Liver (tissue), 9 donors: ENCODE results near the gene FITM1. TPM values are rescaled to one million over a fixed set of nuclear protein-coding genes. Genes with fewer than 3 reads are reported as not detected.

Experiments used
- DNase-seq: peaks from one replicate; pipeline ENCODE4 v3.0.0-alpha.2; 2017; ENCODE audit warnings: low spot score
- H3K27ac ChIP-seq, 2 donors: one replicate each; pipeline ENCODE4 v1.7.0; 2013; ENCODE audit warnings: inconsistent platforms in 2 of 2, low read length in 2 of 2, control low read depth in 1 of 2, low read depth in 1 of 2, mild to moderate bottlenecking in 1 of 2
- H3K27me3 ChIP-seq, 4 donors: one replicate each; pipeline versions ENCODE4 v1.6.1 to v1.7.0; 2013; ENCODE audit warnings: low read length in 3 of 4, inconsistent platforms in 1 of 4, mild to moderate bottlenecking in 1 of 4, moderate library complexity in 1 of 4; ENCODE audit not compliant: control insufficient read depth in 4 of 4, insufficient read depth in 4 of 4
- H3K36me3 ChIP-seq, 4 donors: one replicate each; pipeline versions ENCODE4 v1.6.1 to v1.7.0; 2013; ENCODE audit warnings: low read length in 3 of 4, mild to moderate bottlenecking in 3 of 4, low read depth in 1 of 4, moderate library complexity in 1 of 4; ENCODE audit not compliant: control insufficient read depth in 4 of 4, insufficient read depth in 3 of 4
- H3K4me1 ChIP-seq, 4 donors: one replicate each; pipeline versions ENCODE4 v1.6.1 to v1.7.0; 2013; ENCODE audit warnings: low read length in 3 of 4, mild to moderate bottlenecking in 3 of 4, moderate library complexity in 1 of 4; ENCODE audit not compliant: control insufficient read depth in 4 of 4, insufficient read depth in 4 of 4
- H3K4me3 ChIP-seq, 3 donors: one replicate each; pipeline versions ENCODE4 v1.6.1 to v1.7.0; 2013; ENCODE audit warnings: low read length in 3 of 3, control low read depth in 1 of 3, low read depth in 1 of 3, mild to moderate bottlenecking in 1 of 3
- H3K9ac ChIP-seq, 2 donors: one replicate each; pipeline ENCODE4 v1.7.0; 2013; ENCODE audit warnings: low read length in 2 of 2, mild to moderate bottlenecking in 2 of 2, moderate library complexity in 2 of 2, control low read depth in 1 of 2, low read depth in 1 of 2
- H3K9me3 ChIP-seq, 4 donors: one replicate each; pipeline versions ENCODE4 v1.6.1 to v1.7.0; 2013; ENCODE audit warnings: low read length in 3 of 4; ENCODE audit not compliant: control insufficient read depth in 4 of 4
- EGR1 ChIP-seq, 2 donors: IDR thresholded peaks; 2 replicates each; pipeline ENCODE4 v1.6.1; 2016 to 2018; ENCODE audit warnings: antibody characterized with exemption in 2 of 2, low read depth in 2 of 2
- FOXA1 ChIP-seq: IDR thresholded peaks from 2 replicates; pipeline ENCODE4 v1.6.1; 2016; ENCODE audit warnings: antibody characterized with exemption
- FOXA2 ChIP-seq: IDR thresholded peaks from 2 replicates; pipeline ENCODE4 v1.6.1; 2016; ENCODE audit warnings: antibody characterized with exemption
- HNF4A ChIP-seq, 2 donors: conservative IDR thresholded peaks; 2 replicates each; pipeline ENCODE4 v1.6.1; 2016; ENCODE audit warnings: antibody characterized with exemption in 2 of 2, mild to moderate bottlenecking in 2 of 2
- HNF4G ChIP-seq: IDR thresholded peaks from 2 replicates; pipeline ENCODE4 v1.6.1; 2016; ENCODE audit warnings: antibody characterized with exemption
- JUND ChIP-seq, 2 donors: IDR thresholded peaks; 2 replicates each; pipeline ENCODE4 v1.6.1; 2016; ENCODE audit warnings: antibody characterized with exemption in 2 of 2
- NR2F2 ChIP-seq: IDR thresholded peaks from 2 replicates; pipeline ENCODE4 v1.6.1; 2016; ENCODE audit warnings: antibody characterized with exemption
- RAD21 ChIP-seq, 2 donors: IDR thresholded peaks; 2 replicates each; pipeline ENCODE4 v1.6.1; 2016; ENCODE audit warnings: antibody characterized with exemption in 2 of 2, mild to moderate bottlenecking in 2 of 2
- RXRA ChIP-seq, 2 donors: IDR thresholded peaks; 2 replicates each; pipeline ENCODE4 v1.6.1; 2017 to 2018; ENCODE audit warnings: antibody characterized with exemption in 2 of 2, mild to moderate bottlenecking in 1 of 2
- SP1 ChIP-seq: IDR thresholded peaks from 2 replicates; pipeline ENCODE4 v1.6.1; 2018; ENCODE audit warnings: antibody characterized with exemption, mild to moderate bottlenecking
- TAF1 ChIP-seq: conservative IDR thresholded peaks from 2 replicates; pipeline ENCODE4 v1.6.1; 2016; ENCODE audit warnings: antibody characterized with exemption, mild to moderate bottlenecking
- YY1 ChIP-seq: IDR thresholded peaks from 2 replicates; pipeline ENCODE4 v1.6.1; 2016; ENCODE audit warnings: antibody characterized with exemption, mild to moderate bottlenecking
- ZBTB33 ChIP-seq: IDR thresholded peaks from 2 replicates; pipeline ENCODE4 v1.6.1; 2016; ENCODE audit warnings: antibody characterized with exemption
- WGBS: extraction: QIAGEN DNeasy Blood & Tissue Kit; methylation state at CpG from one replicate; pipeline ENCODE4 v1.1.7; 2013; 5-methylcytosine and 5-hydroxymethylcytosine counted together
- polyA plus RNA-seq, 2 donors: library from polyadenylated mRNA; stranded (reverse) in 1 of 2; unstranded in 1 of 2; fragments of 200-250 nt in 1 of 2; fragments of >200 nt in 1 of 2; fragmentation: Nextera tagmentation in 1 of 2; extraction: Ambion mirVana in 1 of 2; gene quantifications; one replicate each; pipeline versions ENCODE4 v1.2.1 to v1.2.3, GENCODE V29; 2013 to 2015
- total RNA-seq, 2 donors: library from RNA; depleted of rRNA; stranded (reverse); fragments of >200 nt; gene quantifications; one replicate each; pipeline ENCODE4 v1.2.3, GENCODE V29; 2014
- TF ChIP-seq, protein P1 (sequence below): IDR thresholded peaks from 2 replicates; pipeline ENCODE4 v1.6.1; 2016; ENCODE audit warnings: antibody characterized with exemption
- TF ChIP-seq, protein P2 (sequence below): IDR thresholded peaks from 2 replicates; pipeline ENCODE4 v1.6.1; 2016; ENCODE audit warnings: antibody characterized with exemption, mild to moderate bottlenecking
- TF ChIP-seq, protein P3 (sequence below): IDR thresholded peaks from 2 replicates; pipeline ENCODE4 v1.6.1; 2016; ENCODE audit warnings: antibody characterized with exemption
- TF ChIP-seq, protein P4 (sequence below): fragments of 150-350 bp; IDR thresholded peaks from 2 replicates; pipeline ENCODE4 v1.5.1; 2017; ENCODE audit warnings: improper control_type of control experiment, low read depth, low read length; ENCODE audit not compliant: missing input control
- donor health status: healthy.
- donor health status: healthy.
- donor health status: healthy.
- donor health status: healthy.
- donor health status: healthy.

The FITM1 gene
- total and polyA plus RNA-seq, 4 donors: 1.7 to 16.1 (median 9.1) TPM

DNA sequence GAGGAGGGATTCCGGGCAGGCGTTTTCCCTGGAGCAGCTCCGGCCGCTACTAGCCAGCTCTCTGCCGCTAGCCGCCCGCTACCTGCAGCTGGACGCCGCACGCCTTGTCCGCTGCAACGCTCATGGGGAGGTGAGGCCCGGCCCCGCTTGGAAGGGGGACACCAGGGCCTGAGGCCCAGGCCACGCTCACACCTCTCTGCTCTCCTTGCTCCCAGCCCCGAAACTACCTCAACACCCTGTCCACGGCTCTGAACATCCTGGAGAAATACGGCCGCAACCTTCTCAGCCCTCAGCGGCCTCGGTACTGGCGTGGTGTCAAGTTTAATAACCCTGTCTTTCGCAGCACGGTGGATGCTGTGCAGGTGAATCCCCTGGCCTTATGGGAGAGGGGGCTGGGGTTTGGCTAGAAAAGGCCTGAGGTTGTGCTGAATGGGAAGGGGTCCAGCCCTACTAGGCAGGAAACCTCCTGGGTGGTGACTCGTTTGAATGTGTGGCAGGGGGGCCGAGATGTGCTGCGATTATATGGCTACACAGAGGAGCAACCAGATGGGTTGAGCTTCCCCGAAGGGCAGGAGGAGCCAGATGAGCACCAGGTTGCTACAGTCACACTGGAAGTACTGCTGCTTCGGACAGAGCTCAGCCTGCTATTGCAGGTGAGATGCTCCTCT, 17.4 kb downstream of the FITM1 start:
- H3K9me3 ChIP-seq: no peaks in the 10 kb centered on the region
- H3K36me3 ChIP-seq: peaks cover 5 to 43% (median 34%) of the 10 kb centered on the region in 4 donors
- H3K4me3 ChIP-seq: peak overlapping the region; percentile 87 to 97 (median 93)
- peak overlapping the region; percentile 57 to 79 for H3K9ac ChIP-seq
- peaks cover 3 to 35% (median 21%) of the 10 kb centered on the region in 4 donors for H3K4me1 ChIP-seq
- 6% methylated on average over 29 of the region's 29 CpGs for WGBS
- no peaks in the 10 kb centered on the region for H3K27me3 ChIP-seq
- peak overlapping the region; percentile 89 to 91 for H3K27ac ChIP-seq
- DNase-seq: no peak
- TF ChIP-seq FOXA2 (no peak), HNF4G (no peak), EGR1 (IDR thresholded peaks at IDR 0.05; ENCODE audit: low read depth in 2 of 2) (no peak)

DNA sequence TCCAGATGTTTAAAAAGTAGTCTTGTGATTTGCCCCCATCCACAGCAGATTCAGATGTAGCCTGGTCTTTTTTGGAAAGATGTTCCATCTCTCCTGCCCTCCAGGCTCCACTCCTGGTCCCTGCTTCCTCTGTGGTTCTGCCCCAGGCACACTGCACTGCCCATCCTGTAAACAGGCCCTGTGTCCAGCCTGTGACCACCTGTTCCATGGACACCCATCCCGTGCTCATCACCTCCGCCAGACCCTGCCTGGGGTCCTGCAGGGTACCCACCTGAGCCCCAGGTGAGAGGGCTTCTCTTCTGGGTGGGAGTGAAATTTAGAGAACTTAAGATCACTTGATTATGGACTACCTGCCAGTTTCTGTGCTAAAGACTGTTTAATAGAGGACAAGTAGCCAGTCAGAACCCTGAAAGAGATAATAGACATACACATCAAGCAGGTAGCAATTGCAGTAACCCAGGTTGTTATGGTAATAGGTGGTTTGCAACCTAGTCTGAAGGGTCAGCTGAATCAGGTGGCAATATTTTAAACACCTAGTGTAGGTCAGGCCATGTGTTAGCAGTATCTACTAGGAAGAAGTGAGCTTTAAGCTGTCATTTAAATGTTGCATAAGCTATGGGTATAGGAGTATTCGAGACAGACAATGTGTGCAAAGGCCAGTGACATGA, 19.0 kb downstream of the FITM1 start:
- no peak overlapping the region for H3K4me3 ChIP-seq
- no peaks in the 10 kb centered on the region for H3K9me3 ChIP-seq
- H3K36me3 ChIP-seq: peaks cover 1 to 35% (median 31%) of the 10 kb centered on the region in 4 donors
- peaks cover 3 to 32% (median 21%) of the 10 kb centered on the region in 4 donors for H3K4me1 ChIP-seq
- DNase-seq: no peak
- H3K27ac ChIP-seq: no peak overlapping the region
- H3K9ac ChIP-seq: no peak overlapping the region
- H3K27me3 ChIP-seq: no peaks in the 10 kb centered on the region
- WGBS: 96% methylated on average over 3 of the region's 3 CpGs
- TF ChIP-seq HNF4G: no peak
- no peak for TF ChIP-seq RAD21 (IDR thresholded peaks at IDR 0.05)
- TF ChIP-seq SP1: no peak
- no peak for TF ChIP-seq ZBTB33
- TF ChIP-seq NR2F2: no peak
- TF ChIP-seq, protein P1, sequence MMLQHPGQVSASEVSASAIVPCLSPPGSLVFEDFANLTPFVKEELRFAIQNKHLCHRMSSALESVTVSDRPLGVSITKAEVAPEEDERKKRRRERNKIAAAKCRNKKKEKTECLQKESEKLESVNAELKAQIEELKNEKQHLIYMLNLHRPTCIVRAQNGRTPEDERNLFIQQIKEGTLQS: no peak
- TF ChIP-seq, protein P2, sequence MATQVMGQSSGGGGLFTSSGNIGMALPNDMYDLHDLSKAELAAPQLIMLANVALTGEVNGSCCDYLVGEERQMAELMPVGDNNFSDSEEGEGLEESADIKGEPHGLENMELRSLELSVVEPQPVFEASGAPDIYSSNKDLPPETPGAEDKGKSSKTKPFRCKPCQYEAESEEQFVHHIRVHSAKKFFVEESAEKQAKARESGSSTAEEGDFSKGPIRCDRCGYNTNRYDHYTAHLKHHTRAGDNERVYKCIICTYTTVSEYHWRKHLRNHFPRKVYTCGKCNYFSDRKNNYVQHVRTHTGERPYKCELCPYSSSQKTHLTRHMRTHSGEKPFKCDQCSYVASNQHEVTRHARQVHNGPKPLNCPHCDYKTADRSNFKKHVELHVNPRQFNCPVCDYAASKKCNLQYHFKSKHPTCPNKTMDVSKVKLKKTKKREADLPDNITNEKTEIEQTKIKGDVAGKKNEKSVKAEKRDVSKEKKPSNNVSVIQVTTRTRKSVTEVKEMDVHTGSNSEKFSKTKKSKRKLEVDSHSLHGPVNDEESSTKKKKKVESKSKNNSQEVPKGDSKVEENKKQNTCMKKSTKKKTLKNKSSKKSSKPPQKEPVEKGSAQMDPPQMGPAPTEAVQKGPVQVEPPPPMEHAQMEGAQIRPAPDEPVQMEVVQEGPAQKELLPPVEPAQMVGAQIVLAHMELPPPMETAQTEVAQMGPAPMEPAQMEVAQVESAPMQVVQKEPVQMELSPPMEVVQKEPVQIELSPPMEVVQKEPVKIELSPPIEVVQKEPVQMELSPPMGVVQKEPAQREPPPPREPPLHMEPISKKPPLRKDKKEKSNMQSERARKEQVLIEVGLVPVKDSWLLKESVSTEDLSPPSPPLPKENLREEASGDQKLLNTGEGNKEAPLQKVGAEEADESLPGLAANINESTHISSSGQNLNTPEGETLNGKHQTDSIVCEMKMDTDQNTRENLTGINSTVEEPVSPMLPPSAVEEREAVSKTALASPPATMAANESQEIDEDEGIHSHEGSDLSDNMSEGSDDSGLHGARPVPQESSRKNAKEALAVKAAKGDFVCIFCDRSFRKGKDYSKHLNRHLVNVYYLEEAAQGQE: no peak

DNA sequence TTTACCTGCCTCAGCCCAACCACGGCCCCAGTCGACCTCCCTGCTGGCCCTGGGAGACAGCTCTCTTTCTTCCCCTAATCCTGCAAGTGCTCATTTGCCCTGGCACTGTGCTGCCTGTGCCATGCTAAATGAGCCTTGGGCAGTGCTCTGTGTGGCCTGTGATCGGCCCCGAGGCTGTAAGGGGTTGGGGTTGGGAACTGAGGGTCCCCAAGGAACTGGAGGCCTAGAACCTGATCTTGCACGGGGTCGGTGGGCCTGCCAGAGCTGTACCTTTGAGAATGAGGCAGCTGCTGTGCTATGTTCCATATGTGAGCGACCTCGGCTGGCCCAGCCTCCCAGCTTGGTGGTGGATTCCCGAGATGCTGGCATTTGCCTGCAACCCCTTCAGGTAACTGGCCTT, 19.6 kb downstream of the FITM1 start:
- Histone ChIP-seq H3K27ac (no peak overlapping the region), H3K36me3 (peaks cover 3 to 40% (median 35%) of the 10 kb centered on the region in 4 donors), H3K4me1 (peaks cover 3 to 28% (median 21%) of the 10 kb centered on the region in 4 donors), H3K9ac (no peak overlapping the region), H3K4me3 (no peak overlapping the region), H3K27me3 (no peaks in the 10 kb centered on the region), H3K9me3 (no peaks in the 10 kb centered on the region)
- DNase-seq: no peak
- 96% methylated on average over 9 of the region's 9 CpGs for WGBS
- TF ChIP-seq EGR1 (IDR thresholded peaks at IDR 0.05; ENCODE audit: low read depth in 2 of 2) (no peak), JUND (IDR thresholded peaks at IDR 0.05) (no peak), NR2F2 (no peak), ZBTB33 (no peak), RXRA (IDR thresholded peaks at IDR 0.05) (no peak), HNF4A (conservative IDR thresholded peaks at IDR 0.05) (no peak), FOXA2 (no peak), TAF1 (no peak), SP1 (no peak), FOXA1 (no peak), YY1 (no peak)
- TF ChIP-seq, protein P3, sequence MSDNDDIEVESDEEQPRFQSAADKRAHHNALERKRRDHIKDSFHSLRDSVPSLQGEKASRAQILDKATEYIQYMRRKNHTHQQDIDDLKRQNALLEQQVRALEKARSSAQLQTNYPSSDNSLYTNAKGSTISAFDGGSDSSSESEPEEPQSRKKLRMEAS: no peak
- TF ChIP-seq, protein P4, sequence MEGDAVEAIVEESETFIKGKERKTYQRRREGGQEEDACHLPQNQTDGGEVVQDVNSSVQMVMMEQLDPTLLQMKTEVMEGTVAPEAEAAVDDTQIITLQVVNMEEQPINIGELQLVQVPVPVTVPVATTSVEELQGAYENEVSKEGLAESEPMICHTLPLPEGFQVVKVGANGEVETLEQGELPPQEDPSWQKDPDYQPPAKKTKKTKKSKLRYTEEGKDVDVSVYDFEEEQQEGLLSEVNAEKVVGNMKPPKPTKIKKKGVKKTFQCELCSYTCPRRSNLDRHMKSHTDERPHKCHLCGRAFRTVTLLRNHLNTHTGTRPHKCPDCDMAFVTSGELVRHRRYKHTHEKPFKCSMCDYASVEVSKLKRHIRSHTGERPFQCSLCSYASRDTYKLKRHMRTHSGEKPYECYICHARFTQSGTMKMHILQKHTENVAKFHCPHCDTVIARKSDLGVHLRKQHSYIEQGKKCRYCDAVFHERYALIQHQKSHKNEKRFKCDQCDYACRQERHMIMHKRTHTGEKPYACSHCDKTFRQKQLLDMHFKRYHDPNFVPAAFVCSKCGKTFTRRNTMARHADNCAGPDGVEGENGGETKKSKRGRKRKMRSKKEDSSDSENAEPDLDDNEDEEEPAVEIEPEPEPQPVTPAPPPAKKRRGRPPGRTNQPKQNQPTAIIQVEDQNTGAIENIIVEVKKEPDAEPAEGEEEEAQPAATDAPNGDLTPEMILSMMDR: no peak
